ENCODE data around the gene AP1S1.

GRCh38 chr7:101108330-101108857 is 45.9 kb upstream of the AP1S1 start:
- TF ChIP-seq CTCF (IDR thresholded peaks at IDR 0.05), result no peak
- TF ChIP-seq ZFX (IDR thresholded peaks at IDR 0.05; ENCODE audit: borderline replicate concordance), result no peak

Data from 22Rv1 (cell line).